Frontal cortex (tissue), 4 donors: ENCODE measurements around the gene SFT2D2. TPM values are rescaled to one million over a fixed set of nuclear protein-coding genes. Genes with fewer than 3 reads are reported as not detected.
A peak's percentile ranks its signal among the peaks of the same experiment; 100 is the strongest.
"Not testable (repeated sequence)": the region's sequence is repeated elsewhere in the genome, so short reads cannot be mapped to it uniquely, and the experiment has no call there.

Experiments
- DNase-seq, 2 donors: peaks; one replicate each; pipeline ENCODE4 v3.0.0; 2012; ENCODE audit warnings: low spot score in 2 of 2
- FAIRE-seq: peaks from 2 replicates; lab custom pipeline; 2012; peaks lifted over from hg19 to GRCh38; lab: Jason Lieb, UNC
- total RNA-seq: library from RNA; depleted of rRNA; stranded (reverse); fragments of >200 nt; gene quantifications from one replicate; pipeline ENCODE4 v1.2.3, GENCODE V29; 2014
- donor health status: control.
- donor health status: control.
- donor health status: control.

Gene SFT2D2
- 26.5 TPM for total RNA-seq

DNA sequence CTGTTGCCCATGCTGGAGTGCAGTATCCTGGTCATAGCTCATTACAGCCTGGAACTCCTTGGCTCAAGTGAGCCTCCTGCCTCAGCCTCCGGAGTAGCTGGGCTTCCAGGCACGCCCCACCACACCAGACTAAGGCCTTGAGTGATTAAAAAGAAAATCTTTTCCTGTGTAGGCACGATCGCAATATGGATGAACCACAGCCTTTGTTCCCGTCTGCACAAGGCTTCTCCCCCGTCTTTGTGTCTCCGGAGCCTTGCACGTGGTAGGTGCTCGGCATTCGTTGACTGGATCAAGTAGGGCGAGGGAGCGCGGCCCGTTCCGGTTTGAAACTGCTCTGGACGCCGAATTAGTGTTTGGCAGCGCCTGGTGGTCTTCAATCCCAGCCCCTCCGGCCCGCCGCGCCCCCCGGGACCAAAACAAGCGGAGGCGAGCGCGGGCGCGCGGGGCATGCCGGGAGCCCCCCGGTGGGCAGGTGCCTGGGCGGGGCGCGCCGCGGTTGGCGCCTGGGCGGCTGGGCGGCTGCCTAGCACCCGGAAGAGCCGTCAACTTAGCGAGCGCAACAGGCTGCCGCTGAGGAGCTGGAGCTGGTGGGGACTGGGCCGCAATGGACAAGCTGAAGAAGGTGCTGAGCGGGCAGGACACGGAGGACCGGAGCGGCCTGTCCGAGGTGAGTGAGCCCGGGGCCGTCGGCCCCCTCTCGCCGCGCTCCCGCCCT lies at the start of gene SFT2D2:
Gene SFT2D2, plus strand, starts transcription at position 529 of the 715 bp plus-strand sequence. Its CDS starts 76 bp downstream, at position 605.
- peak; percentile 82 to 86 for DNase-seq
- no peak for FAIRE-seq

DNA sequence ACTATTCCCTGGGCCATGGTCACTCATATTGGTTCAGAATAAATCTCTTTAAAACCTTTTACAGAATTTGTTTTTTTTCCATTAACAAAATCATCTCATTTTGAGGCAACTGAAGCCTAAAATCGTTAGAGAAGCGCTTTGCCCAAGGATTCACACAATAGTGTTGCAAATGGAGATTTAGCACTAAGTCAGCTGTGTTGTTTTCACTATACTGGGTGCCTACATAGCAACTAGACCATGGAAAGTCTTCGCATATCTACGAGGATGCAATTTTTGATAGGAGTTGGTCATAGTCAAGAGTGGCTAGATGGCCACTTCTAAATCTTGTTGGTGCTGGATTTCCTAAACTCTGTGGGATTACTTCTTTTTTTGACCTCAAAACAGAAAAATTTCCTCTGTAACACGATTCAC lies 47.6 kb upstream of the SFT2D2 start:
- DNase-seq, result no peak
- FAIRE-seq, result no peak

DNA sequence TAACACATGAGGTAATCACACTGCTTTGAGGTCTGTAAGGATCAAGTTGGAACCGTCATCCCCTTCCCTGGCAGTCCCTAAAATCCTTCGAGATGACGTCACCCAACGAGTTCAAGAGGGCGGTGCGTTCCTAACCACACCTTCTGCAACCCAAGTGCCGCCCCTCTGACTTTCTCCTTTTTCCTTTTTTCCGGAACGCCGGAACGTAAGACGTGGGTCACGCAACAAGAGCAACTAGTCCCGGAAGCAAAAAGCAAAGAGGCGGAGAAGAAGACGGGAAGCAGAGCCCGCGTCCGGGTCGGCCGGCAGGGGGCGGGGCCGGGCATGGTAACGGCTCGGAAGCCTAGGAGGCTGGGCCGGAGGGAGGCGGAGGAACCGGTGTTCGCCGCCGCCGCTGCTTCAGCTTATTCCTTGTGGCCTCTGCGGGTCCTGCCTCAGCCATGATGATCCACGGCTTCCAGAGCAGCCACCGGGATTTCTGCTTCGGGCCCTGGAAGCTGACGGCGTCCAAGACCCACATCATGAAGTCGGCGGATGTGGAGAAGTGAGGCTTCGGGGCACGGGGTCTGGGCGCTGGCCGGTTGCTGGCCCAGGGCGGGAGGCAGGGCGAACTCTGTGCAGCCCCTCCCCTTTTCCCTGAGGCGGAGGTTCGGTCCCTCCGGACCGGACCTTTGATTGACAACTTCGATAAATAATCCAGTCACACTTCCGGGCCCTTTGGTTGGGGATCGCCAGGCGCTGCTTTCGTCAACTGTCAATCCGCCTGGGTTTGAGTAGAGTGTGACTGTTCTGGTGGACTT lies 47.0 kb upstream of the SFT2D2 start, which contains the start of gene TIPRL:
Gene TIPRL, plus strand, starts transcription at position 325 of the 800 bp plus-strand sequence. Its CDS starts 116 bp downstream, at position 441.
- FAIRE-seq (no peak), DNase-seq (peak; percentile 75 to 77)

DNA sequence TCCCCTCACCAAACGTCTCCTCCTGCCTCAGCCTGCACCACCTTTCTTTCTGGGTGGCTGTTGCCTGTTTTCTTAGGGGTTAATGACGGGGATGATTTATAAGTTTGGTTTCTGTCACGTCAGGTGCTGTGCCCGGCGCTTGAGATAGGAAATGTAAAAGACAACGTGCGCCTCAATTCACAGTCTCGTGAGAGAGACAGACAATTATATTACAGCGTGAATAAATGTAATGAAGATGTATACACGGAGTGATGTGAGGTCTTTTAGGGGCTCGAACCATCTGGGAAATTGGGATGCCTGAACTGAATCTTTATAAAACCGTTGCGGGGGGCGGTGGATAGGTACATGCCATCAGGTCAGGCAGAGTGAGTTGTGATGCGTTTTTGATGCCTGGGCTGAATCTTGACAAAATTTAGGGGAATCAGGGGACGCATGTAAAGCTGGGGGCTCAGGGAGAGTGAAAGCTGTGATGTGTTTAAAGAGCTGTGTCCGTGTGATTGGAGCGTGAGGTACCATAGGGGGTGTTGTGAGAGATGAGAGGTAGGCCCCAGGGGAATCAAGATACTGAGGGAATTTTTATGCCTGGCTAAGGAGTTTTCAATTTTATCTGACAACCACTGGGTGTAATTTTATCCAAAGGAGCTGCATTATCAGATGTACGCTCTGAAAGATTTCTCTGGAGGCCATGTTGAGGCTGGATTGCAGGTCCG lies 46.2 kb upstream of the SFT2D2 start:
- DNase-seq, result peak in 1 of 2 donors; percentile 9
- FAIRE-seq, result no peak

DNA sequence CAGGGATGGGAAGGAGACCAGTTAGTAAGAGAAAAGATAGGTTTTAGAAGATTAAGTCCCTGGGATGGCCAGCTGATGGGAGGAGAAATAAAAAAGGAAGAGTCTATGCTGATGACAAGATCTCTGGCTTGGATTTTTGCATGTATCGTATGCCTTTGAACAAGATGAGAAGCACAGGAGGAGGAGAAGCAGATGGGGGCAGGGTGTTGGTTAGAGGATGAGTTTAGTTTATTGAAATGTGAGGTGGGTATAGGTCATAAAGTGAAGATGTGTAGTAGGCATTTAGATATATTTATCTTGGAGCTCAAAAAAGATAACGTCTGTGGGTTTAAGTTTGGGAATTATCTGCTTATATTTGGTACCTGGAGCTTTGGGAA lies 45.7 kb upstream of the SFT2D2 start:
- peak in 1 of 2 donors; percentile 8 for DNase-seq
- FAIRE-seq, result no peak

DNA sequence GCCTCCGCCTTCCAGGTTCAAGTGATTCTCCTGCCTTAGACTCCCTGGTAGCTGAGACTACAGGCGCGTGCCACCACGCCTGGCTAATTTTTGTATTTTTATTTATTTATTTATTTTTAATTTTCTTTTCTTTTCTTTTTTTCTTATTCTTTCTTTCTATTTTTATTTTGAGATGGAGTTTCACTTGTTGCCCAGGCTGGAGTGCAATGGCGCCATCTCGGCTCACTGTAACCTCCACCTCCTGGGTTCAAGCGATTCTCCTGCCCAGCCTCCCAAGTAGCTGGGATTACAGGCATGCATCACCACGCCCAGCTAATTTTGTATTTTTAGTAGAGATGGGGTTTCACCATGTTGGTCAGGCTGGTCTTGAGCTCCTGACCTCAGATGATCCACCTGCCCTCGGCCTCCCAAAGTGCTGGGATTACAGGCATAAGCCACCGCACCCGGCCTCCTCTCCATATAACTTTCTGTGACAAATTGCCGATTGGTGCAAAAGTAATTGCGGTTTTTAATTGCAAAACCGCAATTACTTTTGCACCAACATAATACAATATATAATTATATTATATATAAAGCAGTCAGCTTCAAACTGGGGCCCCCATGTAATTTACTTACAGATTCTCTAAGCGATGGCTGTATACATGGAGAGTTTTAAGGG lies 44.6 kb upstream of the SFT2D2 start:
- not testable (repeated sequence) for DNase-seq, FAIRE-seq

DNA sequence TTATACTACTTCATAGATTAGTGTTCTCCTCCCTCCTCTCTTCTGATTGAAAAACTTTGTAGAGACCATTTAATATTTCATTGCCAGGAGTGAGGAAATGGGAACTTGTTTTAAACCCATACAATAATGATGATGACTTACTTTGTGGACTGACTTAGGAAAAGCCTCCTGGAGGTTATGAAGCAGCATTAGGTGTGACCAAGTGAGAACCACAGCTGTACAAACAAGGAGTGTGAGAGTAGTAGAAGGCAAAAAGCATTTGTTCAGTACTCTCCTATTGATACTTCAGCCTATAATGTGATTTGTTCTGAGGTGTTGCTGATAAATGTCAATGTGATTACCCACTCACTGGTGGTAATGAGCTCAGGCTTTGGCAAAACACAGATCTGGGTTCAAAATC lies 38.6 kb upstream of the SFT2D2 start:
- FAIRE-seq, result no peak
- no peak for DNase-seq

DNA sequence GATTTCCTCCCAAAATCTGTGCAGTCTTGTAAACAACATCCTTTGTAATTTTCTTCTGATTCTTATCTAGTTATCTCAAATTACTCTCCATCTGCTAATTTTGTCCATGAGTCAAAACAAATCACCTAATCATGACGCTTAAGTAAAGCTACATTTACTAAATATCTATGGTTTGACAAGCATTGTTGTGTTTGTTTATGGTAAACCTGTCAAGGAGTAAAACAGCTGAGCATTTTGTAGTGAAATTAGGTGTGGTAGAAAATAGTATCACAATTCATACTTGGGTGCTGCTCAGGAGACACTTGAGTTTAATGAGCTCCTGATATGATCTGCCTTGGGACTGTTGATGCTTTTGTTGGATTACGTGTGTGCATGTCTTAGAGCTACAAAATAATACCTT lies 35.4 kb upstream of the SFT2D2 start:
- DNase-seq (no peak), FAIRE-seq (no peak)

DNA sequence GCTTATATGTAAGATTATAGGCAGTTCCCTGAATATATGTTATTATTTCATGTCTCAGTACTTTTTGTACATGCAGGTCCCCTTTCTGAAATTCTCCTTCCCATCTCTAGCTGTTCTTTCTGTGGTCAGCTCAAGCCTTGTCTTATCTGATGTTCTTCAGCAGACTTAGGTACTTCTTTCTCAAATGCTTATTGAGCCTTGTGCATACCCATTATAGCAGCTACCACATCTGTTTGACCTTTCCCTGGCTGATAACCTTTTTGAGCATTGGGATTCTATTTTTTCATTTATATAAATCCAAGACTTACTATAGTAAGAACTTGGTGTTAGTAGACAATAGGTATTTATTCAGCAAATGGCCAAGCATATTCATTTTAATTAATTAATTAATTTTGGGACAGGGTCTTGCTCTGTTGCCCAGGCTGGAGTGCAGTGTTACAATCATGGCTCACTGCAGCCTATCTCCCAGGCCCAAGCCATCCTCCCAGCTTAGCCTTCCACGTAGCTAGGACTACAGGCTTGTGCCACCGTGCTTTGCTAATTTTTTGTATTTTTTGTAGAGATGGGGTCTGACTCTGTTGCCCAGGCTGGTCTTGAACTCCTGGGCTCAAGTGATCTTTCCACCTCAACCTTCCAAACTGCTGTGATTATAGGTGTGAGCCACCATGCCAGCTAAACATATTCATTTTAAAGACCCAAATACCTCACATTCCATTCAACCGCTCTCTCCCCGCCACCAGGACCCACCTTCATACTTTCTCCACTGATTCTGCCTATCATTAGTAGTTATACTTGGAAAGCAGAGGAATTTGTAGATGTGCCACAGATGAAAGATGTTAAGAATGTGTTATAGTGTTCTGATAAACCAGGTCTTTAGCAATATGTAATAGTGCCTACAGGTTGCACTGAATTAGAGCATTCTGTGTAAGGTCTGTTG lies 30.3 kb upstream of the SFT2D2 start:
- FAIRE-seq (no peak), DNase-seq (no peak)

DNA sequence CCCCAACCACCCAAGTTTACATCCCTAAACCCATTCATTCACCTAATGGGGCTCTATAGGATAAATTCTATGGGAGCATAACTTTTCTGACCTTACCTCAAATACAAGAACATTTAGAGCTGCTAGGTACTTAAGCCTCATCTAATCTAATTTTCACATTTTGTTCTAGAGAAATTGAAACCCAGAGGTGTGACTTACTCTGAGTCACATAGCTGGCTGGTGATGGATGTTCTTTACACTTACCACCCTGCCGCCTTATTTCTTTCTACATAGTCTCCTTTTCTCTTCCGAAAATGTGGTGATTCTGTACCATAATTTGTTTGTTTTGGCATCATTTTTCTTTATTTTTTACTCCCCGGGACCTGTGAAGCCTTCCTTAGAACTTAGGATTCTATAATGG lies 26.7 kb upstream of the SFT2D2 start:
- no peak for FAIRE-seq
- DNase-seq, result no peak

DNA sequence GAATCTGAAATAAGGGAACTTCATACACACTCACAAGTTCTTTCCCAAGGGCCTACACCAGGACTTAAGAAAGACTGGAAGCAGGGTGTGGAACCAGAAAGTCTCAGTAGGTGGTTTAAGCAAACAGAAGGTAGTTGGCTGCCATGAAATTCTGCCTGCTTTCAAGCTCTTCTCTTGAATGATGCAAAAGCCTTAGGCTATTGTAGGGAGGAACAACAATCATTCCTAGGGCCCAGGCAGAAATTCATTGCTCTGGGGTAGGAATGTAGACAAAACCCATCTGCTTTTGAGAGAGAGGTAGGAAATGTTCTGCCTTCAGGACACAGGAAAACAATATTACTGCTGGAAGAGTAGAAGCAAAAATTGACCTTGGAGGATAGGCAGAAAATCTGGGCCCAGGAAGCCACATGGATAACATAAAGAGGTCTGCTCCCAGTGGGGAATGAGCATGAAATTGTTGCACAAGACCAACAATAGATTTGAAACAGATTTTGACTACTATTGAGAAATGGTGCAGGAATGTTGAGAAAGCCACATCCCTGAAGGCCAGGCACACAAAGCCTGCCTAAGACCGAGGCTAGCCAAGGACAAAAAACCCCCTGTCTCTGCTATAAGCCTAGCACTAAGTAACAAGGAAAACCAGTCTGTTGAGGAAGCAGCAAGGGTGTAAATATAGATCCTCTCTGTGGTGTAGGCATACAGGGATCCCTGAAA lies 22.7 kb upstream of the SFT2D2 start:
- FAIRE-seq, result no peak
- DNase-seq, result no peak

DNA sequence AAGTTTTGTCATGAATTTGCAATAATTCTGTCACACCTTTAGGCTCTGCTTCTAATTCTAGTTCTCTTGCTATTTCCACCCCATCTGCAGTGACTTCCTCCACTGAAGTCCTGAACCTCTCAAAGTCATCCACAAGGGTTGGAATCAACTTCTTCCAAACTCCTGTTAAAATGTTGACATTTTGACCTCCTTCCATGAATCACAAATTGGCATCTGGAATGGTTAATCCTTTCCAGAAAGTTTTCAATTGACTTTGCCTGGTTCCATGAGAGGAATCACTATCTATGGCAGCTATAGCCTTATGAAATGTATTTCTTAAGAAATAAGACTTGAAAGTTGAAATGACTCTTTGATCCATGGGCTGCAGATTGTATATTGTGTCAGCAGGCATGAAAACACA lies 19.7 kb upstream of the SFT2D2 start:
- no peak for DNase-seq
- FAIRE-seq, result no peak

DNA sequence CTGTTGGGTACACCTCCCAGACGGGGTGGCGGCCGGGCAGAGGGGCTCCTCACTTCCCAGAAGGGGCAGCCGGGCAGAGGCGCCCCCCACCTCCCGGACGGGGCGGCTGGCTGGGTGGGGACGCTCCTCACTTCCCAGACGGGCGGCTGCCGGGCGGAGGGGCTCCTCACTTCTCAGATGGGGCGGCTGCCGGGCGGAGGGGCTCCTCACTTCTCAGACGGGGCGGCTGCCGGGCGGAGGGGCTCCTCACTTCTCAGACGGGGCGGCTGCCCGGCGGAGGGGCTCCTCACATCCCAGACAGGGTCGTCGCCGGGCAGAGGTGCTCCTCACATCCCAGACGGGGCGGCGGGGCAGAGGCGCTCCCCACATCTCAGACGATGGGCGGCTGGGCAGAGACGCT lies 18.1 kb upstream of the SFT2D2 start:
- not testable (repeated sequence) for FAIRE-seq

DNA sequence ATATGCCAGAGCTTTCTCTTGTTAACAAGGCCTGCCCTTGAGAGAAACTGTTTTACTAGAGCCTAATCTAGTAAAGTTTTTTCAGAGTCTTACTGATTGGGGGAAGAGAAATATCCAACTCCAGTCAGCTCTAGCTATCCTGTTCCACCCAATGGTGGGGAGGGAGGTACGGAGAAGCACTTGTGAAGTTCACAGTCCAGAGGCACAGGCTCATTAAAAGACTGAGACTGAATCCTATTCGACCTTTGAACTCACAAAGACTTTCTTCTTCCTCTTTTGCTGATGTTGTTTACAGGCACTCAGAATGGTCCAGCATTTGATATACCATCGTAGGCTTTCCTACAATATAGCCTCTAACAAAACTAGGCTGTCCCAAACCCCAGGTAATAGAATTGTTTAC lies 15.5 kb upstream of the SFT2D2 start:
- FAIRE-seq (no peak), DNase-seq (no peak)

More for the DNA sequence above, 18.1 kb upstream of the SFT2D2 start:
- not testable (repeated sequence) for DNase-seq

DNA sequence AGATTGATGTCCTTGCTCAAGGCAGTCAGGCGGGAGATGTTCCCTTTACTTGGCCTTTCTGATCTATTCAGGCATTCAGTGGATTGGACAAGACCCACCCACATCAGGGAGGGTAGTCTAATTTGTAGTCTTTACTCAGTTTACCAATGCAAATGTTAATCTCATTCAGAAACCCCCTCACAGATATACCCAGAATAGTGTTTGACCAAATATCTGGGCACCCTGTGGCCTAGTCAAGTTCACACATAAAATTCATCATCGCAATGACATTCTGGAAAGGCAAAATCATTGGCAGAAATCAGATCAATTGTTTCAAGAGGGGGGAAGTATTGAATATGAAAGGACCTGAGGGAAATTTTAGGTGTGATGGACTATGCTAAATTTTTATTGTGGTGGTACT lies 12.5 kb upstream of the SFT2D2 start:
- DNase-seq (no peak), FAIRE-seq (no peak)

DNA sequence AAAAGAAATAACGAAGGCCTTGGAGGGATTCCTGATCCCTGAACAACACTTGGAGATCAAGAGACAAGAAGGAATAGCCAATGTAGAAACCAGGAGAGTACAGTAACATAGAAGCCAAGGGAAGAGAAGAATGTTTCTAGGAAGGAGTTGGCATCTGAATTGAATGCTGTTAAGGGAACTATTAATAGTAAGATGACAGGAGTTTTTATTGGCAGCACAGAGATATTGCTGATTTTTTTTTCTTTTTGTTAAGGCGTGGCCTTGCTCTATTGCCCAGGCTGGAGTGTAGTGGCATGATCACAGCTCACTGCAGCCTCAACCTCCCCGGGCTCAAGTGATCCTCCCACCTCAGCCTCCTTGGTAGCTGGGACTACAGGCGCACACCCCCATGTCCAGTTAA lies 9.6 kb upstream of the SFT2D2 start:
- FAIRE-seq, result no peak

DNA sequence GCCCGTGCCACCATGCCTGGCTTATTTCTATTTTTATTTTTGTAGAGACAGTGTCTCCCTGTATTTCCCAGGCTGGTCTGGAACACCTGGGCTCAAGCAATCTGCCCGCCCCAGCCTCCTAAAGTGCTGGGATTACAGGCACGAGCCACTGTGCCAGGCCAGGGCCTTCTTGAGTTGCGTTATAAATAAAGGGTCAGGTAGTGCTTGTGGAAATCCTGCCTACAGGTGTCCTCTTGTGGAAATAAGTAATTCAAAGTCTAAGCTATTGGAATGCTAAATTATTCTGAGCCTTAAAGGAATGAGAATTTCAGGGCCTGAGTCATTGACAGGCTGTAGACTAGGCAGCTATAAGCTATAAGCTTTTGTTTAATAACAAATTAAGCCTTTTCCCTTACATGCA lies 8.1 kb upstream of the SFT2D2 start:
- DNase-seq, result no peak

More for the DNA sequence above, 9.6 kb upstream of the SFT2D2 start:
- DNase-seq, result no peak

DNA sequence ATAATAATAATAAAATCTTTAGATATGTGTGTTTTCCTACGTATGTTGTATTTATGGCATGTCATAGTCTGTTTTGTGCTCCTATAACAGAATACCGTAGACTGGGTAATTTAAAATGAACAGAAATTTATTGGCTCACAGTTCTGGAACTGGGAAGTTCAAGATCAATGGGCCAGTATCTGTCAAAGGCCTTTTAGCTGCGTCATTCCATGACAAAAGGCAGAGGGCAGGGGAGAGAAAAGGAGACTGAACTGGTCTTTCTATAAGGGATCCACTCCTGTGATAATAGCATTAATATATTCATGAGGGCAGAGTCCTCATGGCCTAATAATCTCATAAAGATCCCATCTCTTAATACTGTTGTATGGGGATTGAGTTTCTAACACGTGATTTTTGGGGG lies 7.1 kb upstream of the SFT2D2 start:
- FAIRE-seq, result no peak

More for the DNA sequence above, 8.1 kb upstream of the SFT2D2 start:
- FAIRE-seq, result no peak

More for the DNA sequence above, 7.1 kb upstream of the SFT2D2 start:
- no peak for DNase-seq
